SK-N-SH (cell line): Measurements from ENCODE around the gene ZNF397. TPM values are rescaled to one million over a fixed set of nuclear protein-coding genes. Genes with fewer than 3 reads are reported as not detected.
A peak's percentile ranks its signal among the peaks of the same experiment; 100 is the strongest.

Source experiments
- CTCF ChIA-PET: fragments of 300-600, 350-600 bp; formaldehyde crosslinking; extraction: SDS; loops from one replicate; lab custom pipeline; 2021; lab: Yijun Ruan, JAX
- POLR2A ChIA-PET: fragments of 350-600 bp; sonication (Branson Sonifier 250); formaldehyde crosslinking; extraction: SDS; loops from one replicate; lab custom pipeline; 2020; ENCODE audit warnings: antibody characterized with exemption, inconsistent platforms; lab: Yijun Ruan, JAX
- DNase-seq: peaks from one replicate; pipeline ENCODE4 v3.0.0; 2012
- H2AFZ ChIP-seq: fragments of 200-600 bp; sonication (generic); 2 replicates; pipeline ENCODE4 v1.8.1; 2016; ENCODE audit warnings: antibody characterized with exemption, mild to moderate bottlenecking, low read depth
- H3F3A ChIP-seq: fragments of 200-600 bp; sonication (generic); replicated peaks from 2 replicates; pipeline ENCODE3; 2016; ENCODE audit warnings: antibody characterized with exemption, mild to moderate bottlenecking; ENCODE audit not compliant: insufficient read depth
- H3K27ac ChIP-seq, 2 experiments: fragments of 200-500 bp in 1 of 2; fragments of 200-600 bp in 1 of 2; sonication (Bioruptor generic) in 1 of 2; sonication (generic), shearing (Covaris generic) in 1 of 2; 2 replicates each; pipeline versions ENCODE4 v1.5.1 to v1.6.1; 2014 to 2016; ENCODE audit warnings: low read depth in 2 of 2, inconsistent platforms in 1 of 2, low read length in 1 of 2, mild to moderate bottlenecking in 1 of 2, mixed read lengths in 1 of 2
- H3K27me3 ChIP-seq: fragments of 200-600 bp; sonication (generic), shearing (Covaris generic); 2 replicates; pipeline ENCODE4 v1.6.1; 2016; ENCODE audit warnings: mixed run types; ENCODE audit not compliant: insufficient read depth
- H3K36me3 ChIP-seq, 2 experiments: fragments of 200-500 bp in 1 of 2; fragments of 200-600 bp in 1 of 2; sonication (Bioruptor generic) in 1 of 2; sonication (generic) in 1 of 2; replicated peaks in 1 of 2; 2 replicates each; pipeline versions ENCODE3 to v1.5.1; 2014 to 2016; ENCODE audit warnings: low read length in 1 of 2, mild to moderate bottlenecking in 1 of 2; ENCODE audit not compliant: insufficient read depth in 2 of 2, control insufficient read depth in 1 of 2
- H3K4me1 ChIP-seq, 2 experiments: fragments of 200-500 bp in 1 of 2; fragments of 200-600 bp in 1 of 2; sonication (Bioruptor generic) in 1 of 2; sonication (generic), shearing (Covaris generic) in 1 of 2; 2 replicates each; pipeline versions ENCODE4 v1.5.1 to v1.6.1; 2014 to 2016; ENCODE audit warnings: low read depth in 1 of 2, low read length in 1 of 2, mixed run types in 1 of 2; ENCODE audit not compliant: insufficient read depth in 2 of 2, control insufficient read depth in 1 of 2
- H3K4me2 ChIP-seq: fragments of 200-600 bp; sonication (generic), shearing (Covaris generic); 2 replicates; pipeline ENCODE4 v1.6.1; 2017; ENCODE audit warnings: mixed run types
- H3K4me3 ChIP-seq, 2 experiments: fragments of 200-500 bp in 1 of 2; fragments of 200-600 bp in 1 of 2; sonication (Bioruptor generic) in 1 of 2; sonication (generic), shearing (Covaris generic) in 1 of 2; 2 replicates each; pipeline versions ENCODE4 v1.5.1 to v1.8.1; 2014 to 2016; ENCODE audit warnings: low read depth in 2 of 2, inconsistent platforms in 1 of 2, low read length in 1 of 2, mild to moderate bottlenecking in 1 of 2, mixed read lengths in 1 of 2, moderate library complexity in 1 of 2
- H3K79me2 ChIP-seq: fragments of 200-600 bp; sonication (generic); 2 replicates; pipeline ENCODE4 v1.8.1; 2017; ENCODE audit warnings: mild to moderate bottlenecking; ENCODE audit not compliant: insufficient read depth
- H3K9ac ChIP-seq: fragments of 200-600 bp; sonication (generic); 2 replicates; pipeline ENCODE4 v1.6.1; 2017; ENCODE audit warnings: mixed run types
- H3K9me2 ChIP-seq: fragments of 200-600 bp; sonication (generic); 2 replicates; pipeline ENCODE4 v1.6.1; 2017; ENCODE audit warnings: mixed run types
- H3K9me3 ChIP-seq: fragments of 200-600 bp; sonication (generic); 2 replicates; pipeline ENCODE4 v1.6.1; 2017; ENCODE audit warnings: mixed run types, mild to moderate bottlenecking, moderate library complexity
- H4K20me1 ChIP-seq: fragments of 200-600 bp; sonication (generic); 2 replicates; pipeline ENCODE4 v1.6.1; 2017; ENCODE audit warnings: mild to moderate bottlenecking, mixed run types; ENCODE audit not compliant: insufficient read depth
- ELF1 ChIP-seq: IDR thresholded peaks from 2 replicates; pipeline ENCODE4 v1.4.0; 2012
- EP300 ChIP-seq, 2 experiments: IDR thresholded peaks; 2 replicates each; pipeline versions ENCODE4 v1.4.0 to v1.6.1; 2012; ENCODE audit warnings: borderline replicate concordance in 1 of 2, low read depth in 1 of 2, low read length in 1 of 2
- EZH2phosphoT487 ChIP-seq: fragments of 200-600 bp; sonication (generic); IDR thresholded peaks from 2 replicates; pipeline ENCODE4 v1.6.1; 2017; ENCODE audit warnings: low read depth, mixed run types, mild to moderate bottlenecking, antibody characterized with exemption, moderate library complexity, borderline replicate concordance
- GABPA ChIP-seq: IDR thresholded peaks from 2 replicates; pipeline ENCODE4 v1.4.0; 2012; ENCODE audit warnings: low read depth, mild to moderate bottlenecking
- GATA2 ChIP-seq: sonication (generic); formaldehyde crosslinking; IDR thresholded peaks from 2 replicates; pipeline ENCODE4 v1.5.0; 2020; ENCODE audit warnings: mild to moderate bottlenecking, missing genetic modification reagents
- JUND ChIP-seq: IDR thresholded peaks from 2 replicates; pipeline ENCODE4 v1.4.0; 2012
- MAX ChIP-seq: IDR thresholded peaks from 2 replicates; pipeline ENCODE4 v1.4.0; 2012; ENCODE audit warnings: low read depth
- MEF2A ChIP-seq: IDR thresholded peaks from 2 replicates; pipeline ENCODE4 v1.4.0; 2012; ENCODE audit warnings: low read depth, borderline replicate concordance
- NFIC ChIP-seq: IDR thresholded peaks from 2 replicates; pipeline ENCODE4 v1.4.0; 2012; ENCODE audit warnings: borderline replicate concordance
- NRF1 ChIP-seq: IDR thresholded peaks from 2 replicates; pipeline ENCODE4 v1.6.1; 2012; ENCODE audit warnings: low read depth, mild to moderate bottlenecking, low read length
- PBX3 ChIP-seq: IDR thresholded peaks from 2 replicates; pipeline ENCODE4; 2012
- RCOR1 ChIP-seq: fragments of 150-350 bp; IDR thresholded peaks from 2 replicates; pipeline ENCODE4 v1.6.1; 2017; ENCODE audit warnings: antibody characterized with exemption, low read length
- REST ChIP-seq: IDR thresholded peaks from 2 replicates; pipeline ENCODE4 v1.6.1; 2012; ENCODE audit warnings: mild to moderate bottlenecking, low read depth, low read length, moderate library complexity
- RXRA ChIP-seq: IDR thresholded peaks from 2 replicates; pipeline ENCODE4 v1.4.0; 2012; ENCODE audit warnings: low read depth, mild to moderate bottlenecking, borderline replicate concordance
- TAF1 ChIP-seq: IDR thresholded peaks from 2 replicates; pipeline ENCODE4 v1.6.1; 2012; ENCODE audit warnings: low read depth, mild to moderate bottlenecking, low read length, moderate library complexity, borderline replicate concordance
- TCF12 ChIP-seq: IDR thresholded peaks from 2 replicates; pipeline ENCODE4 v1.4.0; 2012
- TEAD4 ChIP-seq: IDR thresholded peaks from 2 replicates; pipeline ENCODE4 v1.4.0; 2012; ENCODE audit warnings: mild to moderate bottlenecking, borderline replicate concordance; ENCODE audit not compliant: insufficient read depth
- USF1 ChIP-seq: IDR thresholded peaks from 2 replicates; pipeline ENCODE4 v1.4.0; 2012; ENCODE audit warnings: low read depth, borderline replicate concordance
- YY1 ChIP-seq: IDR thresholded peaks from 2 replicates; pipeline ENCODE4 v1.4.0; 2012; ENCODE audit warnings: low read depth, mild to moderate bottlenecking
- ZBTB33 ChIP-seq: IDR thresholded peaks from 2 replicates; pipeline ENCODE4 v1.4.0; 2012; ENCODE audit warnings: low read depth, borderline replicate concordance
- WGBS: methylation state at CpG from one replicate; pipeline ENCODE4 v1.1.6; 2017; ENCODE audit warnings: low lambda C conversion rate; 5-methylcytosine and 5-hydroxymethylcytosine counted together
- polyA plus RNA-seq, 3 experiments: library from polyadenylated mRNA; depleted of rRNA; stranded (reverse); fragments of >200 nt; gene quantifications; 2 replicates each; pipeline ENCODE4 v1.2.3, GENCODE V29; 2012

The ZNF397 gene
- polyA plus RNA-seq, 1 of the 3 experiments (the other 2 are of a cell fraction) = 4.8 TPM

- peaks cover 29 to 34% of the 10 kb centered on the region in 2 experiments for H3K36me3 ChIP-seq
- DNase-seq = no peak
- peaks cover 0 to 6% of the 10 kb centered on the region in 2 experiments; a peak in 1 of 4 replicates for H3K4me1 ChIP-seq
- H2AFZ ChIP-seq = no peak overlapping the region
- H3K9me3 ChIP-seq = peaks cover 9% of the 10 kb centered on the region; the same call in 1 of the 2 replicates
- peaks cover 76% of the 10 kb centered on the region for H3K79me2 ChIP-seq
- 55% methylated on average over 2 of the region's 2 CpGs for WGBS
- H3K27ac ChIP-seq = no peak overlapping the region
- no peaks in the 10 kb centered on the region for H3K9me2 ChIP-seq
- H3K4me3 ChIP-seq = peak overlapping the region; percentile 87 to 91
- peak overlapping the region; percentile 91 for H3K9ac ChIP-seq
- ChIA-PET POLR2A (interaction anchor here (1.2 to 2.8 kb wide), 2 partner anchors 24 to 50 kb away, joined by 4 to 16 read pairs; partner anchors contain the start of gene ZNF397), CTCF (no interaction called here)
- peak overlapping the region; percentile 87 for H3K4me2 ChIP-seq
- H4K20me1 ChIP-seq = no peaks in the 10 kb centered on the region
- H3K27me3 ChIP-seq = no peaks in the 10 kb centered on the region
- no peak for TF ChIP-seq TCF12
- no peak for TF ChIP-seq JUND
- TF ChIP-seq RCOR1 = no peak
- TF ChIP-seq RXRA = no peak
- TF ChIP-seq MAX = no peak
- no peak for TF ChIP-seq EP300 (IDR thresholded peaks at IDR 0.05; ENCODE audit: borderline replicate concordance in 1 of 2, low read depth in 1 of 2, low read length in 1 of 2)
- TF ChIP-seq TEAD4 = no peak
- TF ChIP-seq USF1 = no peak
- no peak for TF ChIP-seq MEF2A
- H3F3A ChIP-seq = no peaks in the 10 kb centered on the region
Measured at GRCh38 chr18:35291166-35291565, 50.3 kb downstream of the ZNF397 start.

GRCh38 chr18:35296060-35296459 lies 55.2 kb downstream of the ZNF397 start:
- Histone ChIP-seq H3K9me3 (peaks cover 6% of the 10 kb centered on the region; the same call in 1 of the 2 replicates), H2AFZ (no peak overlapping the region), H3F3A (no peaks in the 10 kb centered on the region), H3K4me1 (peaks cover 0 to 1% of the 10 kb centered on the region in 2 experiments; a peak in 1 of 4 replicates), H3K36me3 (peaks cover 53 to 57% of the 10 kb centered on the region in 2 experiments), H3K4me2 (no peak overlapping the region), H3K79me2 (peaks cover 92% of the 10 kb centered on the region), H3K9ac (no peak overlapping the region), H4K20me1 (no peaks in the 10 kb centered on the region; the same call in 1 of the 2 replicates), H3K27ac (no peak overlapping the region), H3K9me2 (no peaks in the 10 kb centered on the region), H3K27me3 (no peaks in the 10 kb centered on the region), H3K4me3 (no peak overlapping the region)
- DNase-seq = no peak
- ChIA-PET POLR2A (no interaction called here), CTCF (no interaction called here)
- 100% methylated on average over 1 of the region's 2 CpGs for WGBS
- TF ChIP-seq NFIC (no peak), REST (no peak), MAX (no peak), GATA2 (CRISPR knock-in tag) (no peak), JUND (no peak), MEF2A (no peak), RXRA (no peak), GABPA (no peak), RCOR1 (no peak), EZH2phosphoT487 (no peak), YY1 (no peak), TAF1 (no peak), TEAD4 (no peak), NRF1 (no peak), PBX3 (no peak), ELF1 (no peak), ZBTB33 (no peak)
